GM18502 (cell line): Measurements from ENCODE around the gene TSSC4.

Experiments
- ATAC-seq: cut with Tn5 transposase; IDR thresholded peaks from one replicate; pipeline ENCODE4 v1.9.1; 2021; ENCODE audit warnings: mild to moderate bottlenecking; ENCODE audit not compliant: unreplicated experiment, poor library complexity

Gene TSSC4

GRCh38 chr11:2445746-2446551, 45.4 kb downstream of the TSSC4 start:
- no peak for ATAC-seq

- ATAC-seq: no peak
Measured at GRCh38 chr11:2446590-2447252, 46.2 kb downstream of the TSSC4 start.

- no peak for ATAC-seq
Measured at GRCh38 chr11:2447253-2447950, 46.9 kb downstream of the TSSC4 start.

- ATAC-seq: no peak
Measured at GRCh38 chr11:2447951-2448650, 47.6 kb downstream of the TSSC4 start.

DNA sequence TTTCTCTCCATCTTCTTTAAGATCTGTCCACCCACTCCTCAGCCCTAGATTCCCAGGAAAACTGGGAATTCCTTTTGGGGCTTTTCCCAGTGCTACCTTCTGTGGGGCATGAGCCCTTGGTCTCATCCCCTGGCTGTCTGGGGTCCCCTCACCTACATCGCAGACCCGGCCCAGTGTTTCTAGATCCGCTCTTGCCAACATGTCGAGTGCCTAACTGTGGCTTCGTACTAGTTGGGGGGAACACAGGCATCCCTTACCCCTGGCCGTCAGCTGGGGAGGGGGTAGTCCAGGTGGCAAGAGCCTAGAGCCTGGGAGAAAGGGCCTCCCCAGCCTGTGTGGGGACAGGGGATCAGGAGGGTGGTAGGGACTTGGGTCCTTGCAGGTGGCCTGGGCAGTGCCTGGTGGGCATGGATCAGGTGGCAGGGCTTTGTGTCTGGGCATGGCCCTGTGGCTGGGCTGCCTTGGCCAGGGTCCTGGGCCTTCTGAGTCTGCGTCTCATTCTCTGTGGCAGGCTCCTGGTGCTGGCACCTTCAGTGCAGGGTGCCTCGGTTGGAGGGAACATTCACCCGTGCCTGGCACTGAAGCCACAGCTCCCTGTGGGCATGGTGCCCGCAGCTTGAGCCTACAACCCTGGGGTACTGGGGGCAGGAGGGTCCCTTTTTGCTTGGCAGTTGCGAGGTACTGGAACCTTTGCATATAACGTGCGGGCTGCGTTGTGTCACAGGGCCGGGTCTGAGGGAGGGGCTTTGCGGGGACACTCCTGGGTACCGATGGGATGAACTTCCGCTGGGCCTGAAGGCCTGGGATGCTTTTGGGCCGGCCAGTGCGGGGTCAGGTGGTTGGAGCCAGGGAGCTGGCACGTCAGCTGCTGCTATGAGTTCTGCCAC, 48.4 kb downstream of the TSSC4 start:
- no peak for ATAC-seq

- ATAC-seq: no peak
Measured at GRCh38 chr11:2449548-2450320, 49.2 kb downstream of the TSSC4 start.

DNA sequence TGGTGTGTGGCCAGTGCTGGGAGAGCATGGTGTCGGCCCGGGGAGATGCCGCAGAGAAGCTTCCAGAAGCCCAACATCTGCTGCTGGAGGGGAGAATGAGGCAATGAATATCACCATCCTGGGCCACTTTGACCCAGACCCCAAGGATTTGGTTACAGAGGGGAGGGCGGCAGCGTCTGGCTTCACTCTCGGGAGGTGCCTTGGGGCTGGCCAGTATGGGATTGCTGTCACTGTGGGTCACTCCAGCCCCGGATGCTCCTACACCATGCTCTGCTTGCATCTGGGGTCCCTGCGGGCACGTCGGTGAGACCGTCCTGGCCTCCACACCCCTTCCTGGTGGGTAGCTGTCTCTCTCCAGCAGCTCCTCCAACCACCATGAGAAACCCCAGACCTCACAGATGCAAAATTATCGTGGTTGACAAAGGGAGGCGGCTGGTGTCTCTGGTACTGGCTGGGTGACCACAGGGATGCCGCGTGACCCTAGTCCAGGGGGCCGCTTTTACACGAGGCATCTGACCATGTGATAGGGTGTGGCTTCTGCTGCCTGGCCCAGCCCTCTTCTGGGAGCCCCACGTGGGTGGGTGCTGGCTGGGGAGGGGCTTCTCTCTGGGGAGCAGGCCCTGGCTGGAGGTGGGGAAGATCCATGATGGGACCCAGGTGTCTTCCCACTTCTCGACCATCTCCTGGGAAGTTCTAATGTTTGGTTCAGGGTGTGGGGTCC, 49.9 kb downstream of the TSSC4 start:
- ATAC-seq: no peak

GRCh38 chr11:2451336-2451735, 50.8 kb downstream of the TSSC4 start:
- ATAC-seq: no peak

- ATAC-seq: no peak
Measured at GRCh38 chr11:2451916-2452315, 51.4 kb downstream of the TSSC4 start.

DNA sequence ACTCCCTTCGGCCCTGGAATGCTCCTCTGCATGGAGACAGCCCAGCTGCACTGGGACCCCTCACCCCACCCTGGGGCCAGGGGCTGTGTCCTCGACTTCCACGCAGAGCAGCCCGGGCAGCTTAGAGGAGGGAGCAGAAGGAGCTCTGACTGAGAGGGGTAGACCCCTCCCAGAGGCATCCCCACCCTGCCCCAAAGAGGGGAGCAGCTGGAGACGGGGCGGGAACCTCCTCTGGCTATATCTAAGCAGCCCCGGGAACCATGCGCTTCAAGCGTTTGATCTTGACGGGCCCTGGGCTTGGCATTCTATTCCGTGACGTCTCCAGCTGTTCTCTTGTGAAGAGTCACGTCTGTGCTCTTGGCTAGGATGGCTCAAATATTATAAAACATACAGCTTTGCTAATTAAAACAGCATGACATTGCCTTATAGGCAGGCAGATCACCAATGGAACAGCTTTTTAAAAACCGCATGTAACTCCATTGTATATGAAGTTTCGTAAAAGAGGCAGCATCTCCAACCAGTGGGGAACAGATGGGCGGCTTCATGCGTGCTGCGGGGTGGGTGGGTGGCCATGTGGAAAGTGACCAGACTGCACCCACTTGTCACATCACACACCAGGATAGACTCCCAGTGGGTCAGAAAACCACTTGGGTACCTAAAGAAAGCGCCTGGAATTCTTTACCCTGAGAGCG, 51.9 kb downstream of the TSSC4 start:
- ATAC-seq: no peak

- ATAC-seq: no peak
Measured at GRCh38 chr11:2453436-2453835, 52.9 kb downstream of the TSSC4 start.
